NCI-H345 treated with DMSO at 0.1 percent for 48 hours (cell line): ENCODE results near the gene TMEM125.

ENCODE experiments used
- DNase-seq: peaks from one replicate; lab custom pipeline; 2025; ENCODE audit not compliant: unreplicated experiment; lab: John Stamatoyannopoulos, UW

The TMEM125 gene

GRCh38 chr1:43269627-43270375 lies at the start of gene TMEM125:
TSS of gene TMEM125 (plus strand) at chr1:43269983. CDS start at chr1:43272723, 2,740 bp downstream.
- no peak for DNase-seq

- DNase-seq = no peak
These were observed 48.6 kb upstream of the TMEM125 start for GRCh38 chr1:43220905-43221778.

- DNase-seq = no peak
These were observed 48.0 kb upstream of the TMEM125 start for GRCh38 chr1:43221797-43222196.

- no peak for DNase-seq
These were observed 46.9 kb upstream of the TMEM125 start for GRCh38 chr1:43222879-43223278.

- no peak for DNase-seq
These were observed 44.6 kb upstream of the TMEM125 start for GRCh38 chr1:43225168-43225567.

- peak; percentile 50 for DNase-seq
These were observed 42.5 kb upstream of the TMEM125 start for GRCh38 chr1:43227143-43227764.

GRCh38 chr1:43229826-43230780 lies 39.7 kb upstream of the TMEM125 start:
- DNase-seq = no peak

GRCh38 chr1:43232074-43232473 lies 37.7 kb upstream of the TMEM125 start:
- no peak for DNase-seq

- DNase-seq = no peak
These were observed 37.3 kb upstream of the TMEM125 start for GRCh38 chr1:43232482-43232881.

- DNase-seq = no peak
These were observed 36.2 kb upstream of the TMEM125 start for GRCh38 chr1:43233631-43234030.

GRCh38 chr1:43234267-43234666 lies 35.5 kb upstream of the TMEM125 start:
- DNase-seq = no peak

GRCh38 chr1:43235040-43235439 lies 34.7 kb upstream of the TMEM125 start:
- DNase-seq = no peak

GRCh38 chr1:43235451-43236121 lies 34.2 kb upstream of the TMEM125 start:
- peak; percentile 65 for DNase-seq

GRCh38 chr1:43237121-43237520 lies 32.7 kb upstream of the TMEM125 start:
- no peak for DNase-seq

- peak; percentile 5 for DNase-seq
These were observed 31.7 kb upstream of the TMEM125 start for GRCh38 chr1:43238085-43238484.

GRCh38 chr1:43238991-43239469 lies 30.8 kb upstream of the TMEM125 start:
- DNase-seq = no peak

GRCh38 chr1:43239484-43239883 lies 30.3 kb upstream of the TMEM125 start:
- no peak for DNase-seq

GRCh38 chr1:43241413-43241836 lies 28.4 kb upstream of the TMEM125 start:
- no peak for DNase-seq

- no peak for DNase-seq
These were observed 26.5 kb upstream of the TMEM125 start for GRCh38 chr1:43243299-43243698.
